Measurements from ENCODE around the gene EMC9. TPM values are rescaled to one million over a fixed set of nuclear protein-coding genes. Genes with fewer than 3 reads are reported as not detected.

The EMC9 gene
- polyA plus RNA-seq, 1 experiment: 13.3 TPM

GRCh38 chr14:24126939-24127338, 14.5 kb downstream of the EMC9 start:
- Histone ChIP-seq H3K36me3 (ENCODE audit: control insufficient read depth, insufficient read depth, low read length) (peaks cover 2% of the 10 kb centered on the region; the same call in 1 of the 2 replicates), H3K27me3 (ENCODE audit: control insufficient read depth, insufficient read depth, low read length) (no peaks in the 10 kb centered on the region), H3K4me3 (ENCODE audit: low read depth, low read length) (no peak overlapping the region)
- POLR2A ChIA-PET: no interaction called here
- TF ChIP-seq, protein P1, sequence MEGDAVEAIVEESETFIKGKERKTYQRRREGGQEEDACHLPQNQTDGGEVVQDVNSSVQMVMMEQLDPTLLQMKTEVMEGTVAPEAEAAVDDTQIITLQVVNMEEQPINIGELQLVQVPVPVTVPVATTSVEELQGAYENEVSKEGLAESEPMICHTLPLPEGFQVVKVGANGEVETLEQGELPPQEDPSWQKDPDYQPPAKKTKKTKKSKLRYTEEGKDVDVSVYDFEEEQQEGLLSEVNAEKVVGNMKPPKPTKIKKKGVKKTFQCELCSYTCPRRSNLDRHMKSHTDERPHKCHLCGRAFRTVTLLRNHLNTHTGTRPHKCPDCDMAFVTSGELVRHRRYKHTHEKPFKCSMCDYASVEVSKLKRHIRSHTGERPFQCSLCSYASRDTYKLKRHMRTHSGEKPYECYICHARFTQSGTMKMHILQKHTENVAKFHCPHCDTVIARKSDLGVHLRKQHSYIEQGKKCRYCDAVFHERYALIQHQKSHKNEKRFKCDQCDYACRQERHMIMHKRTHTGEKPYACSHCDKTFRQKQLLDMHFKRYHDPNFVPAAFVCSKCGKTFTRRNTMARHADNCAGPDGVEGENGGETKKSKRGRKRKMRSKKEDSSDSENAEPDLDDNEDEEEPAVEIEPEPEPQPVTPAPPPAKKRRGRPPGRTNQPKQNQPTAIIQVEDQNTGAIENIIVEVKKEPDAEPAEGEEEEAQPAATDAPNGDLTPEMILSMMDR (IDR thresholded peaks at IDR 0.05; ENCODE audit: insufficient read depth, low read depth, low read length): no peak
- CTCF ChIA-PET: interaction anchor here (1.2 kb wide), 1 partner anchor 9 kb away, joined by 3 read pairs; the partner anchor contains the start of gene PSME1
- DNase-seq (ENCODE audit: low read depth): no peak

DNA sequence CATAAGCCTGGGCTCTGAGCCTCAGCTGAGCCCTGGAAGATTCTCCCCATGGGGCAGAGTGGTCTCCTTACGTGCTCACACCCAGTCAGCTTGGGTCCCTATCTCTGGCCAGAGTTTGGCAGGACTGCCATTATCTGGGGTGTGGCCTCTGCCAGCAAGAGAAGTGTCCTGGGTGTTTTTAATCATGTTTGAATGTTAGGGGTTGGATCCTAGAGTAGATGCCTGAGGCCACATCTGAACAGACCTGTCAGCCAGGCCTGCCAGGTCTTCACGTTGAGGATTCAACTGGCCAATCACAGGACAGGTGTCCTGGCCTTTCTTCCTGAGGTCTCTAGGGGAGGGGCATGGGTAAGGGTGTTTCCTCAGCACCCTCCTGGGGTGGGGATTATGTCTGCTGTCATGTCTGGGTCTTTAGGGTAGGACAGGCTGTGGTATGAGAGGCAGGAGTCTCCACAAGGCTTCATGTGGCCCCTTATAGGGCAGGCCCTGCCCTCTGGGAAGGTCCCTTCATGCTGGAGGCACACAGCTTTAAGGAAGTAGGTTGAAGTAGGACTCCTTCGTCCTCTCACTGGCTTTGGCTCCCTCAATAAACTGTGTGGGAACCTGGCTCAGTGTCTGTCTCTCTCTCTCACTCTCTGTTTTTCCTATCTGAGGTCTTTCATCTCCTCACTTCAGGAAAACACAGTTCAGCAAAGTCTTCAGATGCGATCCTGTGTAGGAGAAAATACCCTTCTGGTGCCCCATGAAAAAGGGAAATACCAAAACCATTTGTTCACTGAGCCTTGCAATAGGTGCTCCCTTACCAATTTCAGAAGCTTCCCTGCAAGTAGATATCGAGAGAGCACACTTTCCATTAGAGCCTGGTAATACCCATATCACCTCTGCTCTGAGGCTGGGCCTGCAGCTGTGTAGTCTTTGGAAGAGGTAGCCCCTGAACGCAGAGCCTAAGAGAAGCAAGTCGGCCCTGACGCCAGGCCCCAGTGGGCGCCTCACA, 17.7 kb downstream of the EMC9 start:
- no peak for DNase-seq (ENCODE audit: low read depth)
- H3K4me3 ChIP-seq (ENCODE audit: low read depth, low read length): no peak overlapping the region
- no peaks in the 10 kb centered on the region for H3K27me3 ChIP-seq (ENCODE audit: control insufficient read depth, insufficient read depth, low read length)
- ChIA-PET CTCF (interaction anchor here (1.4 to 2.0 kb wide), 2 partner anchors 15 to 37 kb away, joined by 4 to 7 read pairs; partner anchors contain the start of gene IRF9), POLR2A (no interaction called here)
- peaks cover 14% of the 10 kb centered on the region for H3K36me3 ChIP-seq (ENCODE audit: control insufficient read depth, insufficient read depth, low read length)
- TF ChIP-seq, protein P1 (IDR thresholded peaks at IDR 0.05; ENCODE audit: insufficient read depth, low read depth, low read length): no peak

GRCh38 chr14:24122898-24123297, 18.5 kb downstream of the EMC9 start:
- TF ChIP-seq, protein P1 (IDR thresholded peaks at IDR 0.05; ENCODE audit: insufficient read depth, low read depth, low read length): no peak
- CTCF ChIA-PET: no interaction called here
- Histone ChIP-seq H3K4me3 (ENCODE audit: low read depth, low read length) (no peak overlapping the region), H3K36me3 (ENCODE audit: control insufficient read depth, insufficient read depth, low read length) (peaks cover 18% of the 10 kb centered on the region), H3K27me3 (ENCODE audit: control insufficient read depth, insufficient read depth, low read length) (no peaks in the 10 kb centered on the region)
- POLR2A ChIA-PET: no interaction called here
- DNase-seq (ENCODE audit: low read depth): no peak

- no peaks in the 10 kb centered on the region for H3K27me3 ChIP-seq (ENCODE audit: control insufficient read depth, insufficient read depth, low read length)
- POLR2A ChIA-PET: no interaction called here
- H3K36me3 ChIP-seq (ENCODE audit: control insufficient read depth, insufficient read depth, low read length): peaks cover 19% of the 10 kb centered on the region
- no peak for DNase-seq (ENCODE audit: low read depth)
- CTCF ChIA-PET: no interaction called here
- no peak overlapping the region for H3K4me3 ChIP-seq (ENCODE audit: low read depth, low read length)
- TF ChIP-seq, protein P1 (IDR thresholded peaks at IDR 0.05; ENCODE audit: insufficient read depth, low read depth, low read length): no peak
These were observed 19.0 kb downstream of the EMC9 start for GRCh38 chr14:24122416-24122815.

GRCh38 chr14:24121210-24121609, 20.2 kb downstream of the EMC9 start:
- H3K36me3 ChIP-seq (ENCODE audit: control insufficient read depth, insufficient read depth, low read length): peaks cover 19% of the 10 kb centered on the region
- ChIA-PET POLR2A (no interaction called here), CTCF (interaction anchor here (0.8 kb wide), 1 partner anchor 8 kb away, joined by 5 read pairs; no protein-coding TSS in a partner anchor)
- TF ChIP-seq, protein P1 (IDR thresholded peaks at IDR 0.05; ENCODE audit: insufficient read depth, low read depth, low read length): no peak
- no peak for DNase-seq (ENCODE audit: low read depth)
- no peak overlapping the region for H3K4me3 ChIP-seq (ENCODE audit: low read depth, low read length)
- H3K27me3 ChIP-seq (ENCODE audit: control insufficient read depth, insufficient read depth, low read length): no peaks in the 10 kb centered on the region

Measured in BJ (cell line).